22Rv1 (cell line): ENCODE results near the gene RYK.

ENCODE experiments used
- H3K27ac ChIP-seq: fragments of 450-650 bp; 2 replicates; pipeline ENCODE4 v1.5.1; 2017
- ZFX ChIP-seq: fragments of 450-650 bp; IDR thresholded peaks from 2 replicates; pipeline ENCODE4 v1.6.1; 2017; ENCODE audit warnings: antibody characterized with exemption, borderline replicate concordance
- TF ChIP-seq, protein P1 (sequence below): fragments of 450-650 bp; IDR thresholded peaks from 2 replicates; pipeline ENCODE4 v1.5.1; 2017; ENCODE audit warnings: mild to moderate bottlenecking

RYK gene

DNA sequence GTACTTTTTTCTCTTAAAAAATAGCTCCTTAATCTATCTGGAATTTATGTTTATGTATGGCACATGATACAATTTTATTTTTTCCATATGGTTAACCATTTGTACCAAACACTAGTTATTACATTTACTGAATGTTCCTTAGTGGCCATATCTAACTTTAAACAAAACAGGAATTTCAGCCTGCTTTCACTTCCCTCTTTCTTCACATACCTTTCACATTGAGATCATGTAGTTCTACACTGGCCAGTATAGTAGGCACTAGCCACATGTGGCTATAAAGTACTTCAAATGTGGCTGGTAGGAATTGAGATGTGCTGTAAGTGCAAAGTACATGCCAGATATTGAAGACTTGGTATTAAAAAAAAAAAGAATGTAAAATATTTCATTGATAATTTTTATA lies 4.7 kb upstream of the RYK start:
- TF ChIP-seq, protein P1, sequence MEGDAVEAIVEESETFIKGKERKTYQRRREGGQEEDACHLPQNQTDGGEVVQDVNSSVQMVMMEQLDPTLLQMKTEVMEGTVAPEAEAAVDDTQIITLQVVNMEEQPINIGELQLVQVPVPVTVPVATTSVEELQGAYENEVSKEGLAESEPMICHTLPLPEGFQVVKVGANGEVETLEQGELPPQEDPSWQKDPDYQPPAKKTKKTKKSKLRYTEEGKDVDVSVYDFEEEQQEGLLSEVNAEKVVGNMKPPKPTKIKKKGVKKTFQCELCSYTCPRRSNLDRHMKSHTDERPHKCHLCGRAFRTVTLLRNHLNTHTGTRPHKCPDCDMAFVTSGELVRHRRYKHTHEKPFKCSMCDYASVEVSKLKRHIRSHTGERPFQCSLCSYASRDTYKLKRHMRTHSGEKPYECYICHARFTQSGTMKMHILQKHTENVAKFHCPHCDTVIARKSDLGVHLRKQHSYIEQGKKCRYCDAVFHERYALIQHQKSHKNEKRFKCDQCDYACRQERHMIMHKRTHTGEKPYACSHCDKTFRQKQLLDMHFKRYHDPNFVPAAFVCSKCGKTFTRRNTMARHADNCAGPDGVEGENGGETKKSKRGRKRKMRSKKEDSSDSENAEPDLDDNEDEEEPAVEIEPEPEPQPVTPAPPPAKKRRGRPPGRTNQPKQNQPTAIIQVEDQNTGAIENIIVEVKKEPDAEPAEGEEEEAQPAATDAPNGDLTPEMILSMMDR: no peak
- no peak for TF ChIP-seq ZFX
- no peak overlapping the region for H3K27ac ChIP-seq

DNA sequence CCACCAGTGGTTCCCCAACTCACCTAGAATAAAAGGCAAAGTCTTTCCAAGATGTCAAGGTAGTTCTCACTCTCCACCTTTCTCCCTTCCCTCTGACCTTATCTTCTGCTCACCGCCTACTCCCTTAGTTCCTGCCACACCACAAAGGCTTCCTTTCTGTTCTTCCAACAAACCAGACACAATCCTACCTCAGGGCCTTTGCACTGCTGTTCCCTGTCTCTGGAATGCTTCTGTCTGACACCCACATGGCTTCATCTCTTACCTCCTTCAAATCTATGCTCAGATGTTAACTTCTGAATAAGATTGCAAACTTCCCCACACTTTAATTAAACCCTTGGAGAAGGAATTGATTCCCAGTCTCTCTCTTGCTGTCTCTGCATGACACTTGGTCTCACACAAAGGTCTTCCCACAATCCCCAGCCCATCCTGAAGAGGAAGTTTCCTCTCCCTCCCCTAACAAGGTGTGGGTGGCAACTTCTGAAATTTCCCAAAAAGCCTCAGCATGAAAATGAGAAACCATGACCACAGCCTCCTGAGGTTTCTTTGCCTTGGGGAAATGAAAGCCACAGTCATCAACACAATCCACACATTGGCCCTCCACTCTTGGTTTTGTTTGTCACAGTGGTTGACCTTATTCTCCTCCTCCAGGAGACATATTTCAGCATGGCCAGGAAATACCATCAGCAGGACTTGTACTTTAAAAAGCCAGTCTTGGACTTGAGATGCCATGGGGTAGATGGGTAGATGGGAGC lies 3.0 kb upstream of the RYK start:
- no peak for TF ChIP-seq ZFX
- TF ChIP-seq, protein P1: no peak
- no peak overlapping the region for H3K27ac ChIP-seq

DNA sequence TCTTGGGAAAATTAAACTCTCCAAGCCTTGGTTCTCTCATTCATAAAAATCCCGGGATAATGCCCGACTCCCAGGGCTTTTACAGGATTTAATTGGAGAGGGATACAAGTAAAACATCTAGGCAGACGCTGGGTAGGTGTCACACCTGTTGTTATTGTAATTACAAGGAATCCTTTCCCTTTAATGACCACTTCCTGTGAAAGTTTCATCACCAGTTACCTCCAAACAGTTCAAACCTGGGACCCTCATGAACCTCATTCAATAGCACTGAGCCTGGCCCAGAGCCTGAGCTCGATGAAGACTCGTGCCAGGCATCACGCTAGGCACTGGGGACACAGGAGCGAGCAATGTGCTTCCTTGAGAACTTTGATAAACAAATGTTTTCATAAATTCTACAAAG lies 2.1 kb upstream of the RYK start:
- TF ChIP-seq ZFX: no peak
- TF ChIP-seq, protein P1: no peak
- no peak overlapping the region for H3K27ac ChIP-seq

DNA sequence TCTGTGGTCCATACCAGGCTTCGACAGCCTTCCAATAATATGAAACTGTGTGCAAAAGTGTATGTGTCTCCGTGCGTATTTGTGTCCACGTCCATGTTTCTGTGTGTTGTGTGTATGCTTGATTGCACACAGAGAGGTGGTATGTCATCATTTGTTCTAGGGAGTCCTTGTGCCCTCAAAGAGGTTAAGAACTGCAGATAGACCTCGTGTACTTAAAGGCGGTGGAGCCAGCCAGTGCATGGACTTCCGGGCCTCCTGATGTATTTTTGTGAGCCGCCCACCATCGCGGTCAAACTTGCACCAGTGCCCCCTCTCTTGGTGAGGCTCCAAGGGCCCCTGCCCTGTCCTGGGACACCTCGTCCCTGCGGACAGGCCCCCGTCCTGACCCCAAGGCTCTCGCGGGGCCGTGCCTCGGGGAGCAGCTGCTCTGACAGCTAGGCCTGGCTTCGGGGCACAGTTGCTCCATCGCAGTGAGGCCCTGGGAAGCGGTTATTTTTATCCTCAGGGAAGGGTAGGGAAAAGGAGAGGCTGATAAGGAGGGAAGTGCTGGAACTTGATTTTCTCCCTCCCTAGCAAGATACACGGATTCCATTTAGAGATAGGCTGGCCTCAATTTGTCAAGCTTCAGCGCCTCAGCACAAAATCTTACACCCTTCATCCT lies 1.2 kb upstream of the RYK start:
- TF ChIP-seq ZFX: no peak
- TF ChIP-seq, protein P1: no peak
- no peak overlapping the region for H3K27ac ChIP-seq

DNA sequence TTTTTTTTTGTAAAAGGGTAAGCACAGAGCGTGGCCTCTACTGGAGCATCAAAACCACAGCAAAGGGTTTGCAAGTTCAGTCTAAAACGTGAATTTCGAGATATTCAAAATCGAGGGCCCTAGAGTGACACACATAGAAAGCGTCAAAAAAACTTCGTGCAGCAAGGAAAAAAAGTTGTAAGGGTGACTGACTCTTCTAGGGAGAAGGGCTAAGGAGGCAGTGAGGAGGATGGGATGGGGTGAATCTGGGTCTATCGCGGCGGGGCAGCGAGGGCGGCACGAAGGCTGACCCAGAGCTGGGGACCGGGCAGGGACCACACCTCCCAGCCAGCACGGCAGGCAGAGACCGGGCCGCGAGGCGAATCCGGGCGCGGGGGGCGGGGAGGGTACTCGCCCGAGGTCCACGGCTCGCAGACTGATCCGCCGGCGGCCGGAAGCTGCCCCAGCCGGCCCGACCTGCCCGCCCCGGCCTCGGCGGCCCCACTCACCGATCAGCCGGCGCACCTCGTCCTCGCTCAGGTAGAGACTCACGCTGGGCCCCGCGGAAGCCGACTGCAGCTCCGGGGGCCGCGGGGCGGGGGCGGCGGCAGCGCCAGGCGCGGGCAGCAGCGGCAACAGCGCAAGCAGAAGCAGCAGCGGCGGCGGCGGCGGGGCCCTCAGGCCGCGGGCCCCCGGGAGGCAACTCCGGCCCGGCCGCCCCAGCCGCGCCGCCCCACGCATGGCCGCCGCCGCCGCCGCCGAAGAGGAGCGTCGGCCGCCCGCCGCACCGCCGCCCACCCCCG lies 533 bp downstream of the RYK start:
- TF ChIP-seq, protein P1: no peak
- no peak for TF ChIP-seq ZFX
- H3K27ac ChIP-seq: peak overlapping the region; percentile 46

DNA sequence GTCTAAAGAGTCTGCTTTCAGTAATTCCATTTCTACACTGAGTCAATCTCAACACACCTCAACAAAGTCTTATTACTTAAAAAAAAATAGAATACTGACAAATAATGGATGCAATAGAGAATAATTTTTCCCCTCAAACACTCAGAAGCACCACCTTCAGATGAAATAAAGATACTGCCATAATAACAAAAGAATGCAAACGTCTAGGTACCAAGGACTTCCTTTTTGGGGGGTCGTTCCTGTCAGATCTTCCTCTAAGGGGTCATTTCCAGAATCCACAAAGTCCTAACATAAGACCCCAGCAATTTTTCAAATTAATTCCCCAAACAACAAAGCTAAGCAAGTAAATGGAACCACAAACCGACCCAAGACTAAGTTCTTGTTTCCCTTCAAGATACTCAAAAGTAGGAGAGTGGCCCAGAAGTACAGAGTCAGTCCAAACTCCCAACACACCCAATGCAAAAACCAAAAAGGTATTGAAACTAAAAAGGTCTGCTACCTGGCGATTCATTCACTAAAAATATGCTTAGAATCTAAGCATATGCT lies 1.3 kb downstream of the RYK start:
- H3K27ac ChIP-seq: no peak overlapping the region
- TF ChIP-seq, protein P1: no peak
- no peak for TF ChIP-seq ZFX
